ENCODE data around the gene STMN3.

DNA sequence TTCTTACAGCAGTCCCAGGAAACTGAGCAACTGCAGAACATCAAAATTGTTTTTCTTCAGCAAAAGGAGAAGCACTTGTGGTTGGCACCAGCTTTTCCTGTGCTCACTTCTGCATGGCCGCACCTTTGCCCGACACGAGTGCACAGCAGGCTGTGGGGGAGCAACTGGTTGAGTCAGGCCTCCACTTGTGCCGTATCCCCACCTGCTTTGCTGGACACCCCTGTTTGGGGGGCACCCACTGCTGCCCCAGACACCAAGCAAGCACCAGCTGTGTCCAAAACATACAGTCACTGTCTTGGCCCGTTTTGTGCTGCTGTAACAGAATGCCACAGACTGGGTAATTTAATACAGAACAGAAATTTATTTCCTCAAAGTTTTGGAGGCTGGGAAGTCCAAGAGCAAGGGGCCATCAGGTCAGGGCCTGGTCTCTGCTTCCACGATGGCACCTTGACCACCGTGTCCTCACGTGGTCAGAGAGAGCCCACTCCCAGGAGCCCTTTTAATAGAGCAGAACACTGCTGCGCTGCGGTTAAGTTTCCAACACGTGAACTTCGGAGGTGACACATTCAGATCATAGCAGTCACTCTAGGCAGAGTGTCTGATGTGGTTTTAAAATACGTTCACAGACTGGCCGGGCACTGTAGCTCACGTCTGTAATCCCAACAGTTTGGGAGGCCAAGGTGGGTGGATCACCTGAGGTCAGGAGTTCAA, 17.6 kb downstream of the STMN3 start:
- TF ChIP-seq POLR2A (IDR thresholded peaks at IDR 0.05), result no peak
- TF ChIP-seq, protein P1, sequence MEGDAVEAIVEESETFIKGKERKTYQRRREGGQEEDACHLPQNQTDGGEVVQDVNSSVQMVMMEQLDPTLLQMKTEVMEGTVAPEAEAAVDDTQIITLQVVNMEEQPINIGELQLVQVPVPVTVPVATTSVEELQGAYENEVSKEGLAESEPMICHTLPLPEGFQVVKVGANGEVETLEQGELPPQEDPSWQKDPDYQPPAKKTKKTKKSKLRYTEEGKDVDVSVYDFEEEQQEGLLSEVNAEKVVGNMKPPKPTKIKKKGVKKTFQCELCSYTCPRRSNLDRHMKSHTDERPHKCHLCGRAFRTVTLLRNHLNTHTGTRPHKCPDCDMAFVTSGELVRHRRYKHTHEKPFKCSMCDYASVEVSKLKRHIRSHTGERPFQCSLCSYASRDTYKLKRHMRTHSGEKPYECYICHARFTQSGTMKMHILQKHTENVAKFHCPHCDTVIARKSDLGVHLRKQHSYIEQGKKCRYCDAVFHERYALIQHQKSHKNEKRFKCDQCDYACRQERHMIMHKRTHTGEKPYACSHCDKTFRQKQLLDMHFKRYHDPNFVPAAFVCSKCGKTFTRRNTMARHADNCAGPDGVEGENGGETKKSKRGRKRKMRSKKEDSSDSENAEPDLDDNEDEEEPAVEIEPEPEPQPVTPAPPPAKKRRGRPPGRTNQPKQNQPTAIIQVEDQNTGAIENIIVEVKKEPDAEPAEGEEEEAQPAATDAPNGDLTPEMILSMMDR (IDR thresholded peaks at IDR 0.05), result no peak

Data from body of pancreas (tissue), 4 donors.